Skeletal muscle cell (primary cell): ENCODE results near the gene HMOX1.

Experiments used
- DNase-seq: peaks from one replicate; pipeline ENCODE4 v3.0.0-alpha.2; 2010; ENCODE audit warnings: low read depth
- H3K4me3 ChIP-seq: 2 replicates; pipeline ENCODE4 v1.5.1; 2011; ENCODE audit warnings: low read depth, mild to moderate bottlenecking, control low read depth, low read length, moderate library complexity

Gene HMOX1

DNA sequence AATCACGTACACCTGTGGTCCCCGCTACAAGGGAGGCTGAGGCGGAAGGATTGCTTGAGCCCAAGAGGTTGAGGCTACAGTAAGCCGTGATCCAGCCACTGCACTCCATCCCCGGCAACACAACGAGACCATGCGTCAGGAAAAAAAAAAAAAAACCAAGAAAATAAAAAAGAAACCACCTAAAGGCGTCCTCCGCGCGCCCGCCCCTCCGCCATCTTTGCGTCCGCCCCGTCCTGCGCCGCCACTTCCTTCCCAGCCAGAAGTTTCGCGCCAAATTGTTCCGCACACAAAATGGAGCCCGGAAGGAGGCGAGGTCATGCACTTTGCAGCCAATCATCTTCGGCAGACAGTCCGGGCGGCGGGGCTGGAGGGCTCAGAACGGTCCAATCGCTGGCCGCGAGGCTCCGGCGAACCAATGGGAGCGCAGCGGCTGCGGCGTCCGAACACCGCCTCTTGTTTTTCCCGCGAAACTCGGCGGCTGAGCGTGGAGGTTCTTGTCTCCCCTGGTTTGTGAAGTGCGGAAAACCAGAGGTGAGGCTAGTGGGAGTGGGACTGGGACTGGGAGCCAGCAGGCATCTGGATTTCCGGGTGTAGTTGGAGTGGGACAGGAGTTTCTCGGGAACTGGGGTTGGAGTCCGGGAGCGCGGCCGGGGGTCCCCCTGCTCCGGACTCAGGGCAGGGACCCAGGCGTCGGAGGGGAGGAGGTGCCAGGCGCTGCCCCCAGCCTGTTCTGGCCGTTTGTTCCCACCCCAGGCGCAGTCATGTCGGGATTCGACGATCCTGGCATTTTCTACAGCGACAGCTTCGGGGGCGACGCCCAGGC is 19.0 kb downstream of the HMOX1 start, which contains the start of gene MCM5:
Gene MCM5 (plus strand): TSS at position 463 of the 823 bp plus-strand sequence. CDS start 299 bp downstream, at position 762.
- peak; percentile 86 for DNase-seq
- H3K4me3 ChIP-seq: peak within 1 kb of the TSS; percentile 96

DNA sequence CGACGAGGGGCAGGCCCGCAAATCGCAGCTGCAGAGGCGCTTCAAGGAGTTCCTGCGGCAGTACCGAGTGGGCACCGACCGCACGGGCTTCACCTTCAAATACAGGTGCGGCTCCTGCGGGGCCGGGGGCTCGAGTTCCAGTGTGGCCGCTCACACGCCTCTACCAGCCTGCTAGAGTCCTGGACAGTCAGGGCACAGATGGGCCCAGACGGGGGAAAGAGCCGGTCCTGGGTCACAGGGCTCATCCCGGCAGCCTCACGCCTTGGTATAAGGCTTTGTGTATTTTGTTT is 19.6 kb downstream of the HMOX1 start:
- H3K4me3 ChIP-seq: peak overlapping the region; percentile 96
- DNase-seq: no peak

DNA sequence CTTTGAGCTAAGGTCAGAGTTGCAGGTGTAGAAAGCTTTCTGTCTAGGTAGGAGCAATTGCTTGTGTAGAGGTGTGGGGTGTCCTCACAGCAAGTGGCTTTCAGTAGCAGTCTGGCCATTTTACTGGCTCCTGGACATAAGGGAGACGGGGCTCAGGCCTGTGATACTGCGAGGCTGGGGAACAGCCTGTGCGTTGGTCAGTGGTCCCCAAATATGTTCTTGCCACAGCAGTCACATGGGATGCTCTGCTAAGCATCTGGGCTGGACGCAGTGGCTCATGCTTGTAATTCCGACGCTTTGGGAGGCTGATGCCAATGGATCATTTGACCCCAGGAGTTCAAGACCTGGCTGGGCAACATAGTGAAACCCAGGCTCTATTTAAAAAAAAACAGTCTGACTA is 21.0 kb downstream of the HMOX1 start:
- H3K4me3 ChIP-seq: no peak overlapping the region
- DNase-seq: no peak

DNA sequence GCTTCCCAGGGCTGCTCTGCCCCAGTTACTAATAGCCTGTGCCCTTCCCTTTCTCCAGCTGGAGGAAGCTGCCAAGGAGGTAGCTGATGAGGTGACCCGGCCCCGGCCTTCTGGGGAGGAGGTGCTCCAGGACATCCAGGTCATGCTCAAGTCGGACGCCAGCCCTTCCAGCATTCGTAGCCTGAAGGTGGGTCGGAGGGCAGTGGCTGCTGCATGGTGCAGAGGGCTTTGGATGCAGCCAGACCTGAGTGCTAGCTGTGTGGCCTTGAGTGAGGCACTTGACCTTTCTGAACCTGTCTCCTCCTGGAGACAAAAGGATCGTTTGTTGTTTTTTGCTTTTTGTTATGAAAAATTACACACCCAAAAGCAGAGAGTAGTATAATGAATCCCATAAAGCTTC is 22.5 kb downstream of the HMOX1 start:
- no peak for DNase-seq
- no peak overlapping the region for H3K4me3 ChIP-seq

DNA sequence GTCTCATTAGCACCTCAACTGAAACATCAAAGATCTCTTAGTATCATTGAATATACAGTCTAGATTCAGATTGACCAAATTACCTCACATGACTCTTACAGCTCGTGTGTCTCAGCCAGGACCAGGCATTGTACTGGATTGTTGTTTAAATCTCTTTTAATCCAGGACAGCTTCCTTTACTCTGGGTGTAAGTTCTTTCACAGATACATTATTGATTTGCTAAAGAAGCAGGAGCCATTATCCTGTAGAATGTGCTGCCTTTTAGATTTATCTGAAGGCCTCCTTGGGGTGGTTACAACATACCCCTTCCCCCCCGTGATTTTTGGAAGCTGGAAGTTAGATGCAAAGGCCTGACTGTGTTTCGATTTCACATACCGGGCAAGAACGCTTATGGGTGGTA is 23.3 kb downstream of the HMOX1 start:
- no peak for DNase-seq
- no peak overlapping the region for H3K4me3 ChIP-seq

DNA sequence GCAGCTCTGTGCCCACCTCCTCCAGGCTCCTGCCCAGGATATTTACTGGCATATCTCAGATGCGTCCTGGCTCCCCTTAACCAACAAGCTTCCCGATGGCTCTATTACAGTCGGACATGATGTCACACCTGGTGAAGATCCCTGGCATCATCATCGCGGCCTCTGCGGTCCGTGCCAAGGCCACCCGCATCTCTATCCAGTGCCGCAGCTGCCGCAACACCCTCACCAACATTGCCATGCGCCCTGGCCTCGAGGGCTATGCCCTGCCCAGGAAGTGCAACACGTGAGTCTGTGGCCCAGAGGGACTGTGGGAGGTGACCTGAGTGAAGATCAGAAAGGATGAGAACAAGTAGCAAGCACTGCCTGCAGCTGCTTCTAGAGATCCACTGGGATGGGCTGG is 25.5 kb downstream of the HMOX1 start:
- DNase-seq: no peak
- no peak overlapping the region for H3K4me3 ChIP-seq

DNA sequence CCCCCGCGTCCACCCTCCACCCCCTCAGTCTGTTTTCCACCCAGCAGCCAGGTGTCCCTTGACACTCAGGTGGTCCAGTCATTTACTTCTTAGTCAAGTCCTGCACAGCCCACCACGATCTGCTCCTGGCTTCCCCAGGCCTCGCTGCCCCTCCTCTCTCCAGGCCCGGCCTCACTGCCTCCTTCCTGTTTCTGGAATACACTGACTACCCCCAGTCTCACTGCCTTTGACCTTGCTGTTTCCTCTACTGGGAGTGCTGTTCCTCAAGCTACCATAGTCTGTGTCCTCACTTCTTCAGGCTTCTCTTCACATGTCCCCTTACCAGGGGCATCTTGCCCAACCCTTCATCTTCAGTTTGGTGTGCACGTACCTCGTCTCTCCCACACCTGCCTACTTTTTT is 26.5 kb downstream of the HMOX1 start:
- H3K4me3 ChIP-seq: no peak overlapping the region
- no peak for DNase-seq

DNA sequence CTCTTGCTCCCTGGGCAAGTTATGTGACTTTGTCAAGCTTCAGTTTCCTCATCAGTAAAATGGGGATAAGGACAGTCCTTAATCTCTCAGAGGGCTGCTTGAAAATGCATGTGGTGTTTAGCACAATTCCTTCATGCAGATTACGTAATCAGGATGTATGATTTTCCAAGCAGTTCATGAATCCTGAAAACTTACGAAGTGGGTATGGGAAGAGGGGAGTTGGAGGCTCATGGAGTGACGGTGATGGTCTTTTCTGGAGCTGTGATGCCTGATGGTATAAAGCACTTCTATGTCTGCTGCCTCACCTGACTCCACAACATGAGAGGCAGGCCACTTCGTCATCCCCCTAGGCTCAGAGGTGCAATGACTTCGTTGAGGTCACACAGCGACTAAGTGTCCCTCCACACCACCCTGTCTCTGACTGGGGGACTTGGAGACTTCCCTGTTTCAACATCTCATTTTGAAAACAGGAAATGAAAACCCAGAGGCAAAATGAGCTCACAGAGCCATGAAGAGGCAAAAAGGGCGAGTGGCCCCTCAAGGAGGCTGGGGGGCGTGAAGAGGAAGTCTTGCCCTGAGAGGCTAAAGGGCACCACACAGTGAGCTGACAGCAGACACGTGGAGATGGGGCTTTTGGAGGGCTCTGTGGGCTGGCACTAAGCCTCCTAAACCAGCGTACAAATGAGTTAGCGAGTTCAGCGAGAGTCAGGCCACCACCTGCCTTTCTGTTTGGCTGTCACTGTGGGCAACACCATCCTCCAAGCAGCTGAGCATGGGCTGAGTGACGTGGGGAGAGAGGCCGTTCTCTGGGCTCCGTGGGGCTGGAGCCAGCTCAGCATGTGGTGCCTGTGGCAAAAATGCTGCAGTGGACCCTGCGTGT is 29.1 kb downstream of the HMOX1 start:
- H3K4me3 ChIP-seq: no peak overlapping the region
- no peak for DNase-seq

DNA sequence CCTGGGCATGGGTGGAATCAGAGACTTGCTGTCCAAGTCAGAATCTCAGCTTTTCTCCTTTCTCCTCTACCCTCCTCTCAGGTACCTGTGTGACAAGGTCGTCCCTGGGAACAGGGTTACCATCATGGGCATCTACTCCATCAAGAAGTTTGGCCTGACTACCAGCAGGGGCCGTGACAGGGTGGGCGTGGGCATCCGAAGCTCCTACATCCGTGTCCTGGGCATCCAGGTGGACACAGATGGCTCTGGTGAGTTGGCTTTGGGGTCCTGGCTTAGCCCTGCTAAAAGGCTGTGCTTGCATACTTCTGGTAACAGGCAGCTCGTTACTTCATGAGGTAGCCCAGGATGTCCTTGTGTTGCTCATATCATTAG is 29.8 kb downstream of the HMOX1 start:
- no peak for DNase-seq
- no peak overlapping the region for H3K4me3 ChIP-seq

DNA sequence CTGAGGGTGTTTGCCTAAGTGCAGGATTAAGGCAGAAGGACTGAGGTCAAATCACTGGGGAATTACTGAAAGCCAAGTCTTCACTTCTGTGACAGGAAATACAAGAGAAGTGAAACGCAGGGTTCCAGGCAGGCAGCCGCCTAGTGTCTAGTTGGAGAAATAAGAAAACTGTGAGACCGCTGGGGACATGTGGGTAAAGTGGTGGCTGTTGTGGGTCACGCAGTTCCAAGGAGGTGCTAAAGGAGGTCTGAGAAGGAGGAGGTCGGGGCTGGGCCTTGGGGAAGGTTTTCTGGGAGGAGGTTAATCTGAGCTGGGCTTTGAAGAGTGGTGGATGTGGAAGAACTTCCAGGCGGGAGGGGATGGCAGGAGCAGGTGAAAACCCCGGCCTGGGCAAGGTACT is 30.2 kb downstream of the HMOX1 start:
- DNase-seq: no peak
- no peak overlapping the region for H3K4me3 ChIP-seq

DNA sequence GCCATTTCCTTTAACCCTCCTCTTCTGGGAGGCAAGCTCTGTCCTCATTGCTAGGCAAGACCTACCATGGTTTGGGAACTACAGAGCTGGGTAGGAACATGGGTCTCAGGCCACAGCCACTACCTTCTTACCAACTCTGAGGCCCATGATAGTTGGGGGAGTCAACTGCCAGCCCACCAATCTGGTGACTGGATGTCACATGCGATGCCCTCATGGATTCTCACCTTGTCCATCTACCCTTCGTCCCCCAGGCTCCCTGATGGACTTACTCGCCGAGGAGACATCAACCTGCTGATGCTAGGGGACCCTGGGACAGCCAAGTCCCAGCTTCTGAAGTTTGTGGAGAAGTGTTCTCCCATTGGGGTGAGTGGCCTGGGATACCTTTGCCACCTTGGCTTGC is 32.7 kb downstream of the HMOX1 start:
- H3K4me3 ChIP-seq: no peak overlapping the region
- DNase-seq: no peak

DNA sequence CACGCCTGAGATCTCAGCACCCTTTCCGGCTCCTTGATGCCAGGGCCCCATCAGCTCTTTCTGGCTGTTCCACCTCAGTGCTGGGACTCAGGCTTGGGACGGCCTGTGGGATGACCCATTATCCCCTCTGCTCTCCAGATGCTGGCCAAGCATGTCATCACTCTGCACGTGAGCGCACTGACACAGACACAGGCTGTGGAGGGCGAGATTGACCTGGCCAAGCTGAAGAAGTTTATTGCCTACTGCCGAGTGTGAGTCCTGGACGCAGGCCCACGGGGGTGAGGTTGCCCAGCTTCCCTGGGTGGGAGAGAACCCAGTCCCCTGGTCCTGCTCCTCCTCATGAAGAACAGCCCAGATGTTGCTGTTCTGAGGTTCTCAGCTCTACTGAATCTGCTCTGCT is 36.7 kb downstream of the HMOX1 start:
- H3K4me3 ChIP-seq: no peak overlapping the region
- no peak for DNase-seq

DNA sequence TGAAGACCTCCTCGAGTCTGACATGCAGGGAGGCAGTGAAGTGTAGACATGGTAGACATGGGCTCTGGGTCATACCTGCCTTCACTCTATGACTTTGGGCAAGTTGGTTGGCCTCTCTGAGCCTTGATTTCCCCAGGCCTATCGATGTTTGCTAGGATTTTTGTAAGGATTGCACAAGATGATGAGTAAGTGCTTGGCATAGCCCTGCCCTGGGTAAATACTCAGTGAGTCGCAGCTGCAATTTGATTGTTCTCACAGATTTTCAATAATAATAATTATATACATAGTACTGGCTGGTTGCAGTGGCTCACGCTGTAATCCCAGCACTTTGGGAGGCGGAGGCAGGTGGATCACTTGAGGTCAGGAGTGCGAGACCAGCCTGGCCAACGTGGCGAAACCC is 37.2 kb downstream of the HMOX1 start:
- no peak overlapping the region for H3K4me3 ChIP-seq
- DNase-seq: no peak

DNA sequence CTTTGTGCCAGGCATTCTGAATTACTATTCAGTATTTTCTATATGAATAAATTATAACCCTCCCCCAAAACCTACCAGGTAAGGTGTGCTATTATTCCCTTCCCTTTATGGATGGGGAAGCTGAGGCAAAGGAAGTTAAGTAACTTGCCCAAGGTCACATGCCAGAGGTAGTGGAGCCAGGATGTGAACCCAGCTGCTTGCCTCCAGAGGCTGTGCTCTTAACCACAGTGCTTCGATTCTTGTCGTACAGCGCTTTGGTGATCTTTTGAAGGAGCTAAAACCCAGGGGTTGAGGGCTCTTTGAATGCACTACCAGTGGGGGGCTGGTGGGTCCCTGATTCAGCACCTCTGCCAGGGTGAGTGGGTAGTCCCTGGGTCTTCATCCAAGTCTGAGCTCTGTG is 37.8 kb downstream of the HMOX1 start:
- no peak for DNase-seq
- H3K4me3 ChIP-seq: no peak overlapping the region

DNA sequence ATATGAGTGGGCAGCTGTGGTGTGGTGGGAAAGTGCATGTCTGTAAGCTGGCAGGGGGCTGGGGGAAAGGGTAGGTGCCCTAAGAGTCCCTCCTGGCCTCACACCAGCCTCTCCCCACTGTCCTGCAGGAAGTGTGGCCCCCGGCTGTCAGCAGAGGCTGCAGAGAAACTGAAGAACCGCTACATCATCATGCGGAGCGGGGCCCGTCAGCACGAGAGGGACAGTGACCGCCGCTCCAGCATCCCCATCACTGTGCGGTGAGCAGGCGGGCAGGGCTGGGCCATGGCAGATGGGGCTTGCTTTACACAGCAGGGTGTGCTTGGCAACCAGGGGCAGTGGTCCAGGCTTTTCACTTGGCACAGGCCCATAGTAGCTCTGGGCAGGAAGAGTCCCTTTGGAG is 38.9 kb downstream of the HMOX1 start:
- no peak for DNase-seq
- H3K4me3 ChIP-seq: no peak overlapping the region

DNA sequence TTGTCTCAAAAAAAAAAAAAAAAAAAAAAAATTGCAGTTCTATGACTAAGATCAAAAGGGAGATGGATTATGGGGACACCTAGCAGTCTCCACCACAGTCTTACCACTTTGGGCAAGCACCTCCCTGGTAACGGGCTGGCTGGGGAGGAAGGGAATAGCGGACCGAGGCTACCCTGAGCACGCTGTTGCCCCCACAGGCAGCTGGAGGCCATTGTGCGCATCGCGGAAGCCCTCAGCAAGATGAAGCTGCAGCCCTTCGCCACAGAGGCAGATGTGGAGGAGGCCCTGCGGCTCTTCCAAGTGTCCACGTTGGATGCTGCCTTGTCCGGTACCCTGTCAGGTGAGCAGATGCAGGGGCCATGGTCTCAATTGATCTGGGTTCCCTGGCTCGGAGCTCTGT is 40.2 kb downstream of the HMOX1 start:
- no peak for DNase-seq
- H3K4me3 ChIP-seq: no peak overlapping the region

DNA sequence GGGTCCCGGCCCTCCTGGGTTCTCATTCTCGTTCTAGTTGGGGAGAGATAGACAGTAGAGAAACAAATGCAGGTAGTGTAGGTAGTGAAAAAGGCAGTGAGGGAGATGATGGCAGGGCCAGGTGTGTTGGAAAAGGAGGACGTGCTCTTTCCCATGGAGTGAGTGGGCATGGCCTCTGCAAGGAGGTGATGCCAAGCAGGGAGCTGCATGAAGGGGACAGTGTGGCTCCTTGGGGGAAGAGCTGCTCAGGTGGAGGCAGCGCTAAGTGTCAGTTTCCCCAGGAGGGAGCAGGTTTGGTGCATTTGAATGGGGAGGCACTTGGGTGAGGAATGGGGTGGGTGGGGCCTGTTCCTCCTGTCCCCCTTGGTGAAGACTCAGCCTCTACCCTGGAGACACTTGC is 41.2 kb downstream of the HMOX1 start:
- H3K4me3 ChIP-seq: no peak overlapping the region
- DNase-seq: no peak

DNA sequence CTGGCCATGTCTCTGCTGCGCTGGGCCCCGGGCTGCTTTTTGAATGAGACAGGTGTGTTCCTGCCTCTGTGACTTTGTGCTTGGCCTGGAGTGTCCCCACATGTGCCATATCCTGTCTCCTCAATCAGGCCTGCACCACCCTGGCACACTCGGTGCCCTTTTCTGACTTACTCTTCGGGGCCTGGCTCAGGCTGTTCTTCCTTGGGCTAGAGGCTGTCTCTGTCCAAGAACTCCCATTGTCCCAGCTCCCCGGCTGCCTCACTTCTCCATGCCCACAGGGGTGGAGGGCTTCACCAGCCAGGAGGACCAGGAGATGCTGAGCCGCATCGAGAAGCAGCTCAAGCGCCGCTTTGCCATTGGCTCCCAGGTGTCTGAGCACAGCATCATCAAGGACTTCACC is 42.0 kb downstream of the HMOX1 start:
- DNase-seq: no peak
- no peak overlapping the region for H3K4me3 ChIP-seq

DNA sequence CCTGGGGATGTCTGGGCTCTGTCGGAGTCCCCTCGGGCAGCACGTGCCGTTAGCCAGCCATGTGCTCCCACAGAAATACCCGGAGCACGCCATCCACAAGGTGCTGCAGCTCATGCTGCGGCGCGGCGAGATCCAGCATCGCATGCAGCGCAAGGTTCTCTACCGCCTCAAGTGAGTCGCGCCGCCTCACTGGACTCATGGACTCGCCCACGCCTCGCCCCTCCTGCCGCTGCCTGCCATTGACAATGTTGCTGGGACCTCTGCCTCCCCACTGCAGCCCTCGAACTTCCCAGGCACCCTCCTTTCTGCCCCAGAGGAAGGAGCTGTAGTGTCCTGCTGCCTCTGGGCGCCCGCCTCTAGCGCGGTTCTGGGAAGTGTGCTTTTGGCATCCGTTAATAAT is 43.2 kb downstream of the HMOX1 start:
- no peak overlapping the region for H3K4me3 ChIP-seq
- DNase-seq: no peak

DNA sequence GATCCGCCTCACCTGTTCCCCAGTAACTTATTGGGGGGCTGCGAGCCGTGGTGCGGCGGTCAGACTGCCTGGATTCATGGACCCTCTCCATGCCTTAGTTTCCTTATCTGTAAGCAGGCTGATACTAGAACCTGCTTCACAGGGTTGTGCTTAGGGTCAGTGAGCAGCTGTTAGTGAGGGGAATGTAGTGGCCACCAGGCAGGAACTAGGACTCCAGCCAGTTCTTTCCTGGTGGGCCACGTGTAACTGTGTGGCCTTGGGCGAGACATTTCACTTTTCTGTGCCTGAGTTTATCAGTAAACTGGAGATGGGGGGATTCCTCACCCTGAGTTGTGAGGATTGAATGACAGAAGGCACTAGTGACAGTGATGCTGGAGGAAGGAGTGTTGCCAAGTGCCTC is 43.9 kb downstream of the HMOX1 start:
- no peak for DNase-seq
- H3K4me3 ChIP-seq: no peak overlapping the region

DNA sequence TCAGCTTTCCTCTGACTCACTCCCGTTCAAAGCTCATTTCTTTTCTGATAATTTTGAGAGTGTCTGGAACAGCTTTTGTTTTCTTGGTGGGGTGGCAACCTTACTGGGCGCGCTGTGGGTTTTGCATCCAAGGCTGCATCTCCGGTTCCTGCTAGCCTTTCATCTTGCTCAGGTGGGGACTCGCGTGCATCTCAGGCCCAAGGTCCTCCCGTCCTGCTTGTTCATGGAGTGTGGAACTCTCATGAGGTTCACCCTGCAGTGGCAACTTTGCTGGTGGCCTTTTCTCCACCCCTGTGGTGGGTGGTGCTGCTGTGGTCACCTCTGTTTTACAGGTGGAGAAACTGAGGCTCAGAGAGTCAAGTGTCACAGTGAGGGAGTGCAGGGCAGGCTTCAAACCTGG is 44.6 kb downstream of the HMOX1 start:
- no peak for DNase-seq

More for the DNA sequence above, 44.6 kb downstream of the HMOX1 start:
- H3K4me3 ChIP-seq: no peak overlapping the region
